H1 (cell line): Measurements from ENCODE around the gene RAB40C. TPM values are rescaled to one million over a fixed set of nuclear protein-coding genes. Genes with fewer than 3 reads are reported as not detected.

Experiments used
- CTCF ChIA-PET: fragments of 300-600 bp; sonication (Branson Sonifier 250); formaldehyde crosslinking; loops from one replicate; lab custom pipeline; 2021; ENCODE audit not compliant: partially characterized antibody; lab: Charles Lee
- POLR2A ChIA-PET: fragments of 300-600 bp; sonication (Branson Sonifier 250); formaldehyde crosslinking; loops from one replicate; lab custom pipeline; 2021; ENCODE audit warnings: inconsistent platforms; ENCODE audit not compliant: partially characterized antibody; lab: Charles Lee
- DNase-seq, 2 experiments: peaks; one replicate each; pipeline versions ENCODE4 v3.0.0 to v3.0.0-alpha.2; 2010 to 2022; ENCODE audit warnings: low spot score in 2 of 2, low read depth in 1 of 2, mixed read lengths in 1 of 2
- FAIRE-seq: peaks from 2 replicates; lab custom pipeline; 2011; peaks lifted over from hg19 to GRCh38; lab: Jason Lieb, UNC
- H2AFZ ChIP-seq: 2 replicates; pipeline ENCODE4 v1.8.1; 2012; ENCODE audit warnings: low read length, inconsistent platforms
- H2AK5ac ChIP-seq: 2 replicates; pipeline ENCODE4 v1.6.1; 2013; ENCODE audit warnings: low read depth, low read length
- H2BK120ac ChIP-seq: replicated peaks from 2 replicates; pipeline ENCODE3; 2013; ENCODE audit warnings: low read depth, low read length, inconsistent platforms
- H2BK12ac ChIP-seq: 2 replicates; pipeline ENCODE4 v1.6.1; 2013; ENCODE audit warnings: low read depth, low read length
- H2BK15ac ChIP-seq: 2 replicates; pipeline ENCODE4 v1.6.1; 2013; ENCODE audit warnings: low read length
- H2BK20ac ChIP-seq: 2 replicates; pipeline ENCODE4 v1.6.1; 2013; ENCODE audit warnings: low read length
- H2BK5ac ChIP-seq: 2 replicates; pipeline ENCODE4 v1.6.1; 2013; ENCODE audit warnings: low read depth, low read length
- H3K14ac ChIP-seq: 2 replicates; pipeline ENCODE4 v1.6.1; 2013; ENCODE audit warnings: inconsistent platforms; ENCODE audit not compliant: insufficient read length
- H3K18ac ChIP-seq: 2 replicates; pipeline ENCODE4 v1.6.1; 2013; ENCODE audit warnings: low read length; ENCODE audit errors: extremely low read depth
- H3K23ac ChIP-seq: 2 replicates; pipeline ENCODE4 v1.6.1; 2013; ENCODE audit warnings: inconsistent platforms; ENCODE audit not compliant: insufficient read length
- H3K23me2 ChIP-seq: 2 replicates; pipeline ENCODE4 v1.6.1; 2013; ENCODE audit warnings: low read depth, low read length
- H3K27ac ChIP-seq: 2 replicates; pipeline ENCODE4 v1.6.1; 2011; ENCODE audit warnings: low read depth, low read length, inconsistent platforms
- H3K27me3 ChIP-seq, 4 experiments: replicated peaks in 1 of 4; 1 replicate in 1 of 4; 2 replicates in 3 of 4; pipeline versions ENCODE4 v1.6.1 to v1.8.1; 2011 to 2013; ENCODE audit warnings: low read length in 3 of 4, mild to moderate bottlenecking in 3 of 4, inconsistent platforms in 2 of 4, mixed read lengths in 2 of 4, moderate library complexity in 1 of 4; ENCODE audit not compliant: control insufficient read depth in 3 of 4, insufficient read depth in 3 of 4; ENCODE audit errors: extremely low read depth in 1 of 4
- H3K36me3 ChIP-seq, 4 experiments: 2 replicates each; pipeline versions ENCODE4 v1.6.1 to v1.8.1; 2011 to 2013; ENCODE audit warnings: mild to moderate bottlenecking in 4 of 4, low read length in 3 of 4, moderate library complexity in 2 of 4, control low read depth in 1 of 4, inconsistent platforms in 1 of 4; ENCODE audit not compliant: insufficient read depth in 4 of 4, control insufficient read depth in 2 of 4
- H3K4ac ChIP-seq: replicated peaks from 2 replicates; pipeline ENCODE3; 2013; ENCODE audit warnings: low read length, low read depth, mixed read lengths, inconsistent platforms; ENCODE audit not compliant: insufficient read length
- H3K4me1 ChIP-seq, 4 experiments: replicated peaks in 1 of 4; 1 replicate in 1 of 4; 2 replicates in 3 of 4; pipeline versions ENCODE4 v1.6.1 to v1.8.1; 2011 to 2013; ENCODE audit warnings: low read length in 3 of 4, inconsistent platforms in 2 of 4, mixed read lengths in 1 of 4; ENCODE audit not compliant: insufficient read depth in 4 of 4, control insufficient read depth in 3 of 4
- H3K4me2 ChIP-seq, 2 experiments: 2 replicates each; pipeline versions ENCODE4 v1.6.1 to v1.8.1; 2011 to 2013; ENCODE audit warnings: low read depth in 2 of 2, low read length in 2 of 2, control low read depth in 1 of 2, inconsistent platforms in 1 of 2, mild to moderate bottlenecking in 1 of 2; ENCODE audit not compliant: insufficient read depth in 1 of 2
- H3K4me3 ChIP-seq, 4 experiments: fragments of 200-600, 300-600 bp in 1 of 4; sonication (generic), shearing (Covaris generic), sonication (Bioruptor Twin) in 1 of 4; 2 replicates each; pipeline versions ENCODE4 v1.5.1 to v1.8.1; 2011 to 2016; ENCODE audit warnings: low read length in 4 of 4, low read depth in 3 of 4, control low read depth in 2 of 4, inconsistent platforms in 2 of 4, mild to moderate bottlenecking in 2 of 4, mixed read lengths in 1 of 4, moderate library complexity in 1 of 4; ENCODE audit not compliant: insufficient read depth in 2 of 4; ENCODE audit errors: extremely low read depth in 1 of 4
- H3K56ac ChIP-seq: replicated peaks from 2 replicates; pipeline ENCODE3; 2013; ENCODE audit warnings: low read depth, mild to moderate bottlenecking, mixed read lengths, low read length, inconsistent platforms; ENCODE audit not compliant: insufficient read length
- H3K79me1 ChIP-seq: 2 replicates; pipeline ENCODE4 v1.6.1; 2013; ENCODE audit warnings: low read depth, low read length, control low read depth
- H3K79me2 ChIP-seq, 2 experiments: 2 replicates each; pipeline versions ENCODE4 v1.6.1 to v1.8.1; 2012 to 2013; ENCODE audit warnings: low read length in 2 of 2, mild to moderate bottlenecking in 2 of 2, inconsistent platforms in 1 of 2; ENCODE audit not compliant: insufficient read depth in 2 of 2, control insufficient read depth in 1 of 2
- H3K9ac ChIP-seq, 4 experiments: replicated peaks in 1 of 4; 1 replicate in 1 of 4; 2 replicates in 3 of 4; pipeline versions ENCODE4 v1.6.1 to v1.8.1; 2011 to 2013; ENCODE audit warnings: low read depth in 3 of 4, low read length in 3 of 4, control low read depth in 2 of 4, mild to moderate bottlenecking in 2 of 4, moderate library complexity in 2 of 4, inconsistent platforms in 1 of 4; ENCODE audit errors: extremely low read depth in 1 of 4
- H3K9me3 ChIP-seq, 2 experiments: 2 replicates each; pipeline versions ENCODE4 v1.6.1 to v1.8.1; 2012 to 2013; ENCODE audit warnings: mild to moderate bottlenecking in 2 of 2, moderate library complexity in 2 of 2, control low read depth in 1 of 2, inconsistent platforms in 1 of 2, low read depth in 1 of 2, low read length in 1 of 2, mixed read lengths in 1 of 2; ENCODE audit not compliant: insufficient read depth in 2 of 2
- H4K20me1 ChIP-seq, 2 experiments: replicated peaks in 1 of 2; 2 replicates each; pipeline versions ENCODE3 to v1.8.1; 2011 to 2013; ENCODE audit warnings: inconsistent platforms in 2 of 2, low read length in 2 of 2, mild to moderate bottlenecking in 1 of 2; ENCODE audit not compliant: insufficient read depth in 2 of 2, control insufficient read depth in 1 of 2
- H4K5ac ChIP-seq: 2 replicates; pipeline ENCODE4 v1.6.1; 2013; ENCODE audit warnings: low read length, low read depth, mixed read lengths, inconsistent platforms; ENCODE audit not compliant: insufficient read length
- H4K8ac ChIP-seq: 2 replicates; pipeline ENCODE4 v1.8.0; 2013; ENCODE audit warnings: mild to moderate bottlenecking, moderate library complexity, low read length, inconsistent platforms; ENCODE audit not compliant: insufficient read depth; ENCODE audit errors: extremely low read depth
- H4K91ac ChIP-seq: replicated peaks from 2 replicates; pipeline ENCODE3; 2013; ENCODE audit warnings: low read length, mixed read lengths, inconsistent platforms; ENCODE audit not compliant: insufficient read length
- EZH2 ChIP-seq: fragments of 200-600 bp; sonication (generic); IDR thresholded peaks from 2 replicates; pipeline ENCODE4 v1.7.1; 2012; ENCODE audit warnings: low read depth, mild to moderate bottlenecking, moderate library complexity, low read length, inconsistent platforms; ENCODE audit not compliant: severe bottlenecking
- HDAC6 ChIP-seq: IDR thresholded peaks from one replicate; pipeline ENCODE4 v1.7.1; 2012; ENCODE audit warnings: low read depth, mild to moderate bottlenecking, inconsistent platforms, low read length, moderate library complexity
- POU5F1 ChIP-seq: IDR thresholded peaks from 2 replicates; pipeline ENCODE4 v1.6.1; 2011; ENCODE audit warnings: low read depth, mild to moderate bottlenecking, low read length, moderate library complexity
- RAD21 ChIP-seq, 2 experiments: IDR thresholded peaks in 1 of 2; conservative IDR thresholded peaks in 1 of 2; 2 replicates each; pipeline ENCODE4 v1.6.1; 2011; ENCODE audit warnings: low read depth in 2 of 2, low read length in 2 of 2, improper control_type of control experiment in 1 of 2, inconsistent platforms in 1 of 2, mild to moderate bottlenecking in 1 of 2, moderate library complexity in 1 of 2
- SIN3A ChIP-seq, 2 experiments: IDR thresholded peaks in 1 of 2; conservative IDR thresholded peaks in 1 of 2; 2 replicates each; pipeline ENCODE4 v1.6.1; 2011 to 2012; ENCODE audit warnings: low read length in 2 of 2, improper control_type of control experiment in 1 of 2, low read depth in 1 of 2, mild to moderate bottlenecking in 1 of 2
- TCF12 ChIP-seq: IDR thresholded peaks from 2 replicates; pipeline ENCODE4 v1.6.1; 2011; ENCODE audit warnings: low read depth, mild to moderate bottlenecking, low read length
- WGBS, 2 experiments: shearing (Covaris generic) in 1 of 2; methylation state at CpG; one replicate each; pipeline versions ENCODE4 v1.1.6 to v1.1.7; 2013 to 2015; ENCODE audit warnings: low lambda C conversion rate in 2 of 2, mixed read lengths in 2 of 2, inconsistent platforms in 1 of 2, low coverage in 1 of 2, missing lambda C conversion rate in 1 of 2; ENCODE audit not compliant: insufficient replicate concordance in 2 of 2, insufficient coverage in 1 of 2, insufficient read length in 1 of 2; ENCODE audit errors: extremely low coverage in 1 of 2, missing lambda C conversion rate in 1 of 2; 5-methylcytosine and 5-hydroxymethylcytosine counted together
- polyA plus RNA-seq, 7 experiments: library from polyadenylated mRNA; depleted of rRNA in 3 of 7; stranded (reverse) in 5 of 7; unstranded in 2 of 7; fragments of >200 nt in 5 of 7; fragments of 200-250 nt in 2 of 7; gene quantifications; 1 replicate in 5 of 7; 2 replicates in 1 of 7; 4 replicates in 1 of 7; pipeline versions ENCODE4 v1.2.1 to v1.2.3, GENCODE V29; 2011 to 2013; ENCODE audit warnings: missing spikeins in 2 of 7, mixed read lengths in 2 of 7
- total RNA-seq: library from RNA; stranded (reverse); fragmentation: NEBNext Ultra II Directional; extraction: Animal tissue kit (Norgen Biotek cat#: 25700); gene quantifications from 2 replicates; pipeline ENCODE4 v1.2.1, GENCODE V29; 2021
- TF ChIP-seq, protein P1 (sequence below): IDR thresholded peaks from 2 replicates; pipeline ENCODE4 v1.6.1; 2011; ENCODE audit warnings: low read depth, mild to moderate bottlenecking, low read length; ENCODE audit not compliant: insufficient read depth
- TF ChIP-seq, protein P2 (sequence below): IDR thresholded peaks from 2 replicates; pipeline ENCODE4 v1.6.1; 2012; ENCODE audit warnings: inconsistent platforms

Gene RAB40C
- total and polyA plus RNA-seq, 2 of the 8 experiments (the other 6 are each of a cell fraction or from before 2014, with no cell fraction given) = 13.9 to 15.6 TPM

DNA sequence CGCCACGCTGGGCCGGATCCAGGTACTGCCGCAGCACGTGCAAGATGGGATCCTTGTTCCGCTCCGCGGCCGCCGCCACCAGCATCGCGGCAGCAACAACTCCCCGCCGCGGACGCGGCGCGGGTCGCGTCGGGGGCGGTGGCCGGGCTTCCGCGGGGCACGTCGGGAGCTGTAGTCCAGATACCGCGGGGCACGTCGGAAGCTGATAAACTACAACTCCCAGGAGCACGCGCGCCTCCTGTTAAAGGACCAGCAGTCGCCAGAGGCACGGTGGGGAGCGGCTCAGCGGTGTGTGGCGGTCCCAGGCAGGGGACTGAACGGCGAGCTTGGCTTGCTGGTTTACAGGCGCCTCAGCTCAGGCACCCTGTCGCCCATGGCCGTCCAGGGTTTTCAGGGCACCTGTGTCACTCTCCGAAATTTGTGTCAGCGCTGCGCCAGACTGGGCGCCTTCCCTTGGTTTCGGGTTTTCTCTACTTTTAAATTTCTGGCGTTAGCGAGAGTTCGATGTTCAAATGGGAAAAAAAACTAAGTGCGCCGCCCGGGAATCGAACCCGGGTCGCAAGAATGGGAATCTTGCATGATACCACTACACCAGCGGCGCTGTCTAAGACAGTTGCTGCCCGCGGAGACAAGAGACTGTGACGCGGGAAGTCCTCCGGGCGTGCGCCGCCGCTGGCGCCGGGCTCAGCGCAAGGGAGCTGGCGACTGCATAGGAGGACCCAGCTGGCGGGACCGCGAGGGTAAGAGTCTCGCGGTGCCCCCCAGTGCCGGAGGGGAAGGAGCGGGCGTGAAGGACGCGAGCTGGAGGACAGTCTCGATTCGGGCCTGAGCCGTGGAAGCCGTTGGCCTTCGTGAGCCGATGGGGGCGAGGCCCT lies 46.6 kb downstream of the RAB40C start, which contains the start of gene METTL26:
METTL26 (minus strand) TSS at position 100 of the 875 bp plus-strand sequence; CDS start at position 85, 15 bp downstream.
- Histone ChIP-seq H3K4ac (peak within 1 kb of the TSS; percentile 99), H3K79me1 (no peaks in the 10 kb centered on the region), H4K91ac (peak within 1 kb of the TSS; percentile 98), H3K14ac (no peak within 1 kb of the TSS), H4K20me1 (peaks cover 3 to 10% of the 10 kb centered on the region in 2 experiments), H3K36me3 (peaks cover 0 to 21% (median 3%) of the 10 kb centered on the region in 4 experiments; a peak in 4 of 8 replicates), H3K9me3 (no peaks in the 10 kb centered on the region), H3K27ac (peak within 1 kb of the TSS; percentile 35; the same call in 1 of the 2 replicates), H3K4me3 (peak within 1 kb of the TSS; percentile 73 to 89 (median 77)), H3K23me2 (peaks cover 9% of the 10 kb centered on the region; the same call in 1 of the 2 replicates), H3K18ac (peak within 1 kb of the TSS; percentile 96), H3K23ac (no peak within 1 kb of the TSS), H2AK5ac (no peak within 1 kb of the TSS), H2BK5ac (peak within 1 kb of the TSS; percentile 93; the same call in 1 of the 2 replicates), H3K9ac (peak within 1 kb of the TSS; percentile 49 to 66 (median 60); a peak in 6 of 7 replicates), H2AFZ (no peak within 1 kb of the TSS; the same call in 1 of the 2 replicates), H3K4me2 (peak within 1 kb of the TSS; percentile 62 to 88), H3K27me3 (no peaks in the 10 kb centered on the region), H2BK20ac (0 out of 2 replicates have a peak within 1 kb of the TSS, but pooled peaks have one; percentile 72), H3K4me1 (peaks cover 0 to 29% (median 19%) of the 10 kb centered on the region in 4 experiments; a peak in 6 of 7 replicates), H2BK120ac (no peak within 1 kb of the TSS), H3K56ac (peak within 1 kb of the TSS; percentile 79), H2BK15ac (peak within 1 kb of the TSS; percentile 53; the same call in 1 of the 2 replicates), H3K79me2 (peaks cover 0 to 6% of the 10 kb centered on the region in 2 experiments; a peak in 1 of 4 replicates), H2BK12ac (no peak within 1 kb of the TSS; the same call in 1 of the 2 replicates), H4K5ac (peak within 1 kb of the TSS; percentile 80), H4K8ac (peak within 1 kb of the TSS; percentile 95)
- 2% methylated on average over 74 of the region's 91 CpGs; no CpG with 5 or more reads in 1 of the 2 experiments for WGBS, 2 experiments
- POLR2A ChIA-PET = interaction anchor here (0.6 to 2.7 kb wide), 21 partner anchors 8 to 1530 kb away, joined by 3 to 16 read pairs (median 4); partner anchors contain the start of genes RAB40C, RHBDL1, WDR24 and WDR90
- FAIRE-seq (peak; percentile 19), DNase-seq (peak in 1 of 2 experiments; percentile 96)
- CTCF ChIA-PET = interaction anchor here (0.9 to 2.9 kb wide), 9 partner anchors 11 to 43 kb away, joined by 3 to 8 read pairs (median 4); no protein-coding TSS in a partner anchor
- TF ChIP-seq RAD21 (IDR thresholded peaks at IDR 0.05 in 1 of 2, conservative IDR thresholded peaks at IDR 0.05 in 1 of 2; ENCODE audit: low read depth in 2 of 2, low read length in 2 of 2) (0 out of 4 replicates have a peak, but pooled peaks of 1 of the 2 experiments have one; percentile 0), EZH2 (no peak), POU5F1 (no peak; the same call in 1 of the 2 replicates), HDAC6 (no peak), TCF12 (no peak), SIN3A (conservative IDR thresholded peaks at IDR 0.05 in 1 of 2, IDR thresholded peaks at IDR 0.05 in 1 of 2; ENCODE audit: low read depth in 1 of 2, low read length in 2 of 2) (peak; percentile 65 to 73; a peak in 3 of 4 replicates)
- TF ChIP-seq, protein P1, sequence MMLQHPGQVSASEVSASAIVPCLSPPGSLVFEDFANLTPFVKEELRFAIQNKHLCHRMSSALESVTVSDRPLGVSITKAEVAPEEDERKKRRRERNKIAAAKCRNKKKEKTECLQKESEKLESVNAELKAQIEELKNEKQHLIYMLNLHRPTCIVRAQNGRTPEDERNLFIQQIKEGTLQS = no peak
- TF ChIP-seq, protein P2, sequence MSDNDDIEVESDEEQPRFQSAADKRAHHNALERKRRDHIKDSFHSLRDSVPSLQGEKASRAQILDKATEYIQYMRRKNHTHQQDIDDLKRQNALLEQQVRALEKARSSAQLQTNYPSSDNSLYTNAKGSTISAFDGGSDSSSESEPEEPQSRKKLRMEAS = peak; percentile 94
